OCI-LY1 (cell line): ENCODE results near the gene CENPU.

Source experiments
- CTCF ChIP-seq: fragments of 200-600 bp; sonication (generic), shearing (Covaris generic); IDR thresholded peaks from 2 replicates; pipeline ENCODE4 v1.5.1; 2017; ENCODE audit warnings: mild to moderate bottlenecking, antibody characterized with exemption, low read length, moderate library complexity, mixed read lengths
- EZH2 ChIP-seq: fragments of 200-600 bp; sonication (generic), shearing (Covaris generic); IDR thresholded peaks from 2 replicates; pipeline ENCODE4 v1.8.0; 2017; ENCODE audit warnings: borderline replicate concordance, mixed run types, mild to moderate bottlenecking, antibody characterized with exemption, low read length, moderate library complexity, mixed read lengths

- TF ChIP-seq CTCF (no peak), EZH2 (no peak)
These were observed 62.8 kb downstream of the CENPU start for GRCh38 chr4:184671101-184671500.
